DMS53 treated with DMSO at 0.1 percent for 48 hours (cell line): ENCODE data around the gene KCNIP4.

Experiments
- DNase-seq: peaks from one replicate; lab custom pipeline; 2025; ENCODE audit not compliant: unreplicated experiment; lab: John Stamatoyannopoulos, UW

Gene KCNIP4

DNA sequence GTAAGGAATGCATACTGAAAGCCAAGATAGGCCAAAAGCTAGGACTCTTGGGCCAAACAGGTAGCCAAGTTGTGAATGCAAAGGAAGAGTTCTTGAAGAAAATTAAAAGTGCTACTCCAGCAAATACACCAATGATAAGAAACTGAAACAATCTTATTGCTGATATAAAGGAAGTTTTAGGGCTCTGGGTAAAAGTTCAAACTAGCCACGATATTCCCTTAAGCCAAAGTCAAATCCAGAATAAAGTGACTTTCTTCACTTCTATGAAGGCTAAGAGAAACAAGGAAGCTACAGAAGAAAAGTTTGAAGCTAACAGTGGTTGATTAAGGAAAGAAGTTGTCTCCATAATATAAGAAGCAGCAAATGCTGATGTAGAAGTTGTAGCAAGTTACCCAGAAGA lies 850.7 kb downstream of the KCNIP4 start:
- DNase-seq, result no peak

DNA sequence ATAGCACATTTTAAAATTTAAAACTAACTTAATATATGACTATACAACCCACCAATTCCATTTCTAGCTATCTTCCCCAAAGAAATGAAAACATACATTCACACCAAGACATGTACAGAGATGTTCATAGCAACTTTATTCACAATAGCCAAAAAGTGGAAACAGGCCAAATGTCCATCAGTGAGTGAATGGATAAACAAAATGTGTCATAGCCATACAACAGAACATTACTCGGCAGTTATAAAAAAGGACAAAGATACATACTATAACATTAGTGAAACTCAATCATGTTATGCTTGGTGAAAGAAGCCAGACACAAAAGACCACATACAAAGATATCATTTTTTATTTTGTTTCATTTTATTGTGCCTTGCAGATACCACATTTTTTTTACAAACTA lies 851.5 kb downstream of the KCNIP4 start:
- no peak for DNase-seq

DNA sequence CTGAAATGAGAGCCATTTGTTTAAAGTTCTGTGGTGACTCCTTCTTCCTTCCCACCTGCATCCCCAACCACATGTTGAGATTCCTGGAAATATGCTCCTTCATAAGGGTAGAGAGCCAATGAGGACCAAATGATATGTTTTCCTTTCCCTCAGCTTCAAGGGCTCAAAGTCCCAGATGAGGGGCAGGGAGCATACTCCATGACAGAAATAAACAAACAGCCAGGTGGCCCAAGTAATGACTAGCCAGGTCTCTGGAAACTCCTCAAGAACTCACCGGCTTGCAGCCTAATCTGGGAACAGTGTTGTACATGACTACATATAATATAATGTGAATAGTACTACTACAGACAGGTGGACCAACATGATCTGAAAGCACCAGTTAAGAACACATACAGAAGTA lies 856.0 kb downstream of the KCNIP4 start:
- peak; percentile 83 for DNase-seq

DNA sequence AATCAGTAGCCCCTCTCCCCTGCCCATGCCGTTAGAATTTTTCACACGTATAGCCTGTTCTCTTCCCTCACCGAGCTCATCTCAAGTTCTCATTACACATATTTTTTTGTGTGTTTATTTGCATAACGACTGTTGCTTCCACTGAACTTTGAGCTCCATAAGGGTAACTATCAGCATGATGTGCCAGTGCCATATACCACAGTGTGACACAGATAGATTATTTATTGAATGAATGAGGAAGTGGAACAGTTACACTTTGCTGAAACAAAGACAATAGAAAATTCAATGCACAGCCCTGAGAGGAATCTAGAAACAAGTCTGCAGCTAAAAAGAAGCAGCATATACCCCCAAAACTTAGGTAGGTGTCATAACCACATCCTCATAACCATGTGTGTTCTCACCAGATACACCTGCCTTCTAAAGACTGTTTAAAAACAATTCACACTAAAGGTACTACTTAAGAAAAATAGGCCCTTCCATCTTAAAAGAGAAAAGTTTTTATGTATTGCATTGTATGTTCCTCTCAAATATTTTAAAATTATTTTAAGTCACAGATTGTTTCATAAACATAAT lies 858.4 kb downstream of the KCNIP4 start:
- no peak for DNase-seq

DNA sequence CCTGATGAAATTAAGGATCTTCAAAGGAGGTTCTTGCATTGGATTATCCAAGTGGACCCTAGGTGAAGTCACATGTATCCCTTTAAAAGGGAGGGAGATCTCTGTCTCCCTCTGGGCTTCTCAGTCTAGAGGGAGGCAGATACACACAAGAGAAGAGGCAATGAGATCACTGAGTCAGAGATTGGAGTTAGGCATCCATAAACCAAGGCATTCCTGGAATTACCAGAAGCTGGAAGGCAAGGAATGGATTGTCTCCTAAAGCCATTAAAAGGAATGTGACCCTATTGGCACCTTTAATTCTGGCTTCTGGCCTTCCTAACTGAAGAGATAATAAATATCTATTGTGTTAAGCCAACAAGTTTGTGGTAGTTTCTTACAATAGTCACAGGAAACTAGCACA lies 865.2 kb downstream of the KCNIP4 start:
- DNase-seq, result no peak

DNA sequence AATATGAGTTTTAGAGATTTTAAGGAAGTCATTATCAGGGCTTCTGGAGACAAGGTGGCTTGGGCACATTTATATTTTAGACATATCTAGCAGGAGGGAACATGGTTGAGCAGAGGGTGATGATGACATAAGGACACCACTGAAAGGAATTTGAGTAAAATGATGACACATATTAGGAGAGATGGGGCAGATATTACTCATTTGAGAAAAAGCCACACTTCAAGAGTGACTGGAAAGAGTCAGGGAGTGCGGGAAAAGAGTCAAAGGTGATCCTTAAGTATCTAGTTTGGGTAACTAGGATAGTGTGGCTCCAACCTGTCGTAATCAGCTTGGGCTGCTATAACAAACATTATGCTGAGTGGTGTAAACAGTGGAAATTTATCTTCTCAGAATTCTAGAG lies 870.6 kb downstream of the KCNIP4 start:
- DNase-seq, result no peak

DNA sequence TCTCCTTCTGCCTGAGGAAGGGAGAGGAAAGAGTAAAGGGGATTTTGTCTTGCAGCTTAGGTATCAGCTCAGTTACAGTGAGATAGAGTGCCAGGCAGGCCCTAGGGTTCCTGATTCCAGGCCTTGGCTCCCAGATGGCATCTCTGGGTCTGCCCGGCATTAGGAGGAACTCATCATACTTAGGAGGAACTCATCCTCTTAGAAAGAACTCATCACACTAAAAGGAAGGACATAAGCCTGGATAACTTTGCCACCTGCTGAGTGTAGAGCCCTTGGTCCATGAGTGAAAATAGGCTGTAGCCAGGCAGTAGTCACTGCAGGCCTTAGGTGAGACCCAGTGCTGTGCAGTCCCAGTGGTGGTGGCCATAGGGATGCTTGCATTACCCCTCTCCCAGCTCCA lies 881.2 kb downstream of the KCNIP4 start:
- no peak for DNase-seq

DNA sequence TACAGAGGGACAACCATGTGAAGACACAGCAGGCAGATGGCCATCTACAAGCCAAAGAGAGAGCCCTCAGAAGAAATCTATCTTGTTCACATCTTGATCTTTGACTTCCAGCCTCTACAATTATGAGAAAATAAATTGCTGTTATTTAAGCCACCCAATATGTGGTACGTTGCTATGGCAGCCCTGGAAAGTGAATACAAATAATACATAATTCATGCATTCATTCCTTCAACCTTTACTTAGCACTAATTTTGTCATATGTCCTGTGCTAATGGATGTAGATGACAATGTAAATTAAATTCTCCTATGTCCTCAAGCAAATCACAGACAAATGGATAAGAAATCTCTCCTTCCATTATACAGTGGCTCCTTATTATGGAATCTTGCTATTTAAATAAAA lies 886.7 kb downstream of the KCNIP4 start:
- no peak for DNase-seq

DNA sequence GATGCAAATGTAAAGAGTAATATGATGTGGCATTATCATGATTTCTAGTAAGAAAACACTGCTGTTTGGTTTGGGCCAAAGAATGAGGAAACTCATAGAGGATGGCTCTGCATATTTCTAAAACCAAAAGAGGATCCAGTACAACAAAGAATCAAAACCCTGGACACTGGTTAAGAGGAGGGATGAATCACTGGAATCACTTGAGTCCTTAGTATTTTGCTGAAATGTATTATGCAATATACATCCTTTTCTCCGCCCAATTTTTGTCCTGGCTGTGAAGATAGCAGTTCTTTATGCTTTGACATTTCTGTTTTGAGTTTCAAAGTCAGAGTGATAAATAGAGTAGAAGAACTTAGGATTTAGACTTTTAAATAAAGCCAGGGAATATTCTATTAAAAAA lies 902.4 kb downstream of the KCNIP4 start:
- DNase-seq, result no peak

DNA sequence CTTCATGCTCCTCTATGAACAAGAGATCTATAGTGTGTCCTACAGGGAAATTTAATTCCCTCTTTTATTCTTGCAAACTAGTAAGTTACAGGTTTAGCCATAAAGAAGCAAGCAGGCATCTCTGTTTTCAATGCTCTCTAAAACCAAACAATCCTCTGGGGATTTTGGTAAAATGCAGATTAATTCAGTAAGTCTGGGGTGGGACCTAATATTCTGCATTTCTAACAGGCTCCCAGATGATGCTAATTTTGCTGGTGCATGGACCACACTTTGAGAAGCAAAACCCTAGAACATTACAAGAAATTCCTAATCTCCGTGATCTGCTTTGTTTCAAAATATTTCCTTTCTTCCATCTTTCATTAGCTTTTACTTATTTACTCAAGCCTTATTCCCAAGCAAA lies 903.5 kb downstream of the KCNIP4 start:
- no peak for DNase-seq

DNA sequence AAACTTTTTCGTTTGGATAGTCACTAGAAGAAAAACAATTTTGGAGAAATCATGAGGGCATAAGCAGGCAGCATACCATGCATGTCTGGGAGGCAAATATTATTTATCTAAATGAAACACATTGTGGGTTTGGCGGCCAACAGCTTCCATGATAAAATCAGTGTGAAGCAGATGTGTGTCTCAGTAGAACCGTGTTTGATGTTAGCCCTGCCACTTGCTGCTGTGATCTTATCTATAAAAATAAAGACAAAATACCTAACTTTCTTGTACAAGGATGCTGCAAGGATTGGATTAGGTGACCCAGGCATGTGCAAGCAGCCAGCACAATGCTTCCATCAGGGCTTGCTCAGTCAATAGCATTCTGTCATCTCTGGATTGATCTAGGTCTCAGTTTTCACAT lies 906.9 kb downstream of the KCNIP4 start:
- DNase-seq, result no peak

DNA sequence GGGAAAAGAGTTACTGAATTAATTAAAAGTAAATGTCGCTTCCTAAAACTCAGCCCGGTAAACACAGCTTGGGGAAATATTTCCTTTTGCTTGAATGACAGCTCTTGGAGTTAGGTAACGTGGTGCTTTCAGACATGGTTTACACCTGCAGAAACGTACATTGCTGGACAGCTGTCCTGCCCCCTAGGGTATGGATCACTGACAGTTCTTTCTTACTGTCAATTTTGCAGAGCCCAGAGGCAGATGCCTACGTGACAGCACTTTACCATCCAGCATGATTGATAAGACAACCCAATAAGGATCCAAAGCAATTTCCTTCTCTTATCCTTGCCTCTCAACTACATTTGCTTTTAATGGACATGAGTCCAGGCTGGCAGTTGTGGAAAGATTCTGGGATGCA lies 913.8 kb downstream of the KCNIP4 start:
- no peak for DNase-seq

DNA sequence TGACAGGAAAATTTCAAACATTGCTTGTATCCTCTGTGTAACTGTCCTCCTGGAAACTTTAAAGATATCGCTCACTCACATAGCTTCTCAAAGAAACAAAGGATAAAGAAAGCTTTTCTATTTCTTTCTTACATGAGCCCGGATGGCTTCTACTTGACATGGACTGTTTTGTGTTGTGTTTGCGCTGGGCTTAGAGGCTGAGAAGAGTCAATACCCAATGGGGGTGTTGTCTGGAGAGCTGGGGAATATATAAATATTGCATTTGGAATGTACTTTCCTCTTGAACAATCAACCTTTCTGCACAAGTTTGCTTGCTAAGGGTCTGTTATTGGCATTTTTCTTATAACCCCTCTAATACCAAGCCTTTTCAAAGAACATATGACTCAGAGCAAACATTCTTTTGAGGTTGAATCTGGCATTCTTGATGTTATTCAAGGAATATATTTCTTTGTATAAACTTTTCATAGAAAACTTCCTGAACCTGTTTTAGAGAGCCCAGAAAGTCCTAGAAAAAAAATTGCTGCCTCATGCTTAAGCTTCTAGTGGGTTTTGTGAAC lies 916.4 kb downstream of the KCNIP4 start:
- peak; percentile 87 for DNase-seq

DNA sequence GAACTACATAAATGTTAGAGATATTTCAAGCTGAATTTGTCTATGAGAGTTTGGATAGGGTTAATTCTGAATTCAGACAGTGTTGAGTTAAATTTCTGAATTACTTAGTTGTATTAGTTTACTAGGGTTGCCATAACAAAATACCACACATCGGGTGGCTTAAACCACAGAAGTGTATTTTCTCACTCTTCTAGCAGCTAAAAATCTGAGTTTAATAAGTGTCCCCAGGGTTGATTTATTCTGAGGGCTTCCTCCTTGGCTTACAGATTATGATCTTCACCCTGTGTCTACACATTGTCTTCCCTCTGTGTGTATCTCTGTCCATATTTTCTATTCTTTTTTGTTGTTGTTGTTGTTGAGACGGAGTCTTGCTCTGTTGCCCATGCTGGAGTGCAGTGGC lies 929.8 kb downstream of the KCNIP4 start:
- no peak for DNase-seq

DNA sequence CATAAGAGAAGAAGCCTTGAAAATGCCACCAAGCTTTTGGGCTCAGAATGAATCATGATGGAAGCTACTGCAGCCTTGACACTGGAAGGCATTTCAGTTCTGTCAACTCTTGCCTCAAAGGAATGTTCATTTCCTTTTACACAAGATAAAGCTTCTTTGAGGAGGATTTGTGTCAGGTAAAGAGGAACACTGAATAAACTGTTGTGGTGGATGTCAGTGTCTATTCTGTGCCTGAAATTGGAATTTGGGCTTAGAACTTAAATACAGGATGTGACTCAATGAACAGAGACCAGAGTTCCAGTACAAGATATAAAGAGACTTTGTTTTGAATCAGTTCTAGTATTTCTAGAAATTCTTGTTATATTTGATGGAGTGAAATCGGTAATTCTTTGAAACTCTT lies 935.1 kb downstream of the KCNIP4 start:
- no peak for DNase-seq

DNA sequence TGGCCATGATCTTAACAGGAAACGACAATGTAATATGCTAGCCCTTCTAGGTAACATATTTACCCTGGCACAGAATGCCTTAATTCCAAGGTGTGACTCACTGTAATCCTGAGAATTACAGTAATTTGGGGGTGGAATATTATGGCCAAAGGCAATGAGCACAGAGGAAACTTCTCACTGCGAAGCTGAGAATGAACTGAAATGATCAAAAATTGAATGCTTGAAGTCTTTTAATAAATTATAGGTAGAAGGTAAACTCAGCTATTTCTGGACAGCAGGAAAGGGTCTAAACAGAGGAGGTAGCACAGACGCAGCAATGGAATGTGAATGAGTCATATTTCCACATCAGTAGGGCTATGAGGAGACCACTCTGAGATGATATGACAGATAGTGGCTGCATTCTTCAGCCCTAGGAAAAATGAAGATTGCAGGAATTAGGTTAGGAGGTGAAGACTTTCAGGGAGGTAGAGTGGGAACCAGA lies 935.7 kb downstream of the KCNIP4 start:
- DNase-seq, result no peak

DNA sequence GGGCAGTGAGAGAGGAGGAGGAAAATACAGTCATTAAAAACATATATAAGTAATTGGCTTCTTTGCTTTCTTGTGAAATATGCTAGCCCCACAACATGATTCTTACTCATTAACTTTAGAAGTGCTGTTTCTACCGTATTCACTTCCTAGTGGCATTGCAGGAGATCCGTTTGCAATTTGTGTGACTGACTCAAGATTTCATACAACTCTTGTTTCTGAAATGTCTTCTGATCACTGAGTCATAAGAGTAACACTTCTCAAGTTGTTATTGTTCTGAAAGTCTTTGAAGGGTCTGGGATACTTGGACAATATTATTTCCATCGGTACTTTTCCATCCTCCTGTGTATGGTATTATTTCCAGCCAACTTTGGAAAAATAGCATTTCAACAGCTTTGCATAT lies 937.5 kb downstream of the KCNIP4 start:
- no peak for DNase-seq

DNA sequence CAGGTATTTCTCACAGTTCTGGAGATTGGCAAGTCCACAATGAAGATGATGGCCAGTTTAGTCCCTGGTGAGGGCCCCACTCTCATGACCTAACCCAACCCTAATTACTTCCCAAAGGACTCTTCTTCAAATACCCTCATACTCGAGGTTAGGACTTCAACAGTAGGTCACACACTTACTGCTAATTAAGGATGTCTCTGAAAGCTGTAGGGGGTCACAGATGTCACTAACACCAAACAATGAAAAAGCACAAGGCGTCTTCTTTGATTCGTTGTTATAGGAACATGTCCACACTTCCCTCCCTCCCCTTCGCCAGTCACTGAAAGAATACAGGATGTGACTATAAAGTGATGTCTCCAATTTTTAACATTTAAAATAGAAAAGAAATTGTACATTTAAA lies 938.6 kb downstream of the KCNIP4 start:
- DNase-seq, result no peak

DNA sequence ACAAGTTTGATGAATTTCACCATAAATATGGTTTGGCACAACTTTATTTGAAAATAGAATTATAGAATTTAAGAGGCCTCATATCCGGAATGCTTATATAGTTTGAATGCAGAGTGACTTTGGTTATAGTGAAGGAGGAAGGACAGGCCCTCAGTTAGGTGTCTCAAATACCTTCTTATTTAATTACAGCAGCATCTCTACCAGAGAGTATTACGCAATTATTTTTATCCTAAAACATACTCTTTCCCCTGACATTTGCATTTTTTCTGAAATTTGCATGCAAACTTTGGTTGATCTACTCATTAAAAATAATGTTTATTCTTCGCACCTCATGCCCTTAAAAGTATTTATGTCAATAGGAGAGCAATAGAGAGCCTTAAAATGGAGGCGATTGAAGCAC lies 942.9 kb downstream of the KCNIP4 start:
- DNase-seq, result no peak

DNA sequence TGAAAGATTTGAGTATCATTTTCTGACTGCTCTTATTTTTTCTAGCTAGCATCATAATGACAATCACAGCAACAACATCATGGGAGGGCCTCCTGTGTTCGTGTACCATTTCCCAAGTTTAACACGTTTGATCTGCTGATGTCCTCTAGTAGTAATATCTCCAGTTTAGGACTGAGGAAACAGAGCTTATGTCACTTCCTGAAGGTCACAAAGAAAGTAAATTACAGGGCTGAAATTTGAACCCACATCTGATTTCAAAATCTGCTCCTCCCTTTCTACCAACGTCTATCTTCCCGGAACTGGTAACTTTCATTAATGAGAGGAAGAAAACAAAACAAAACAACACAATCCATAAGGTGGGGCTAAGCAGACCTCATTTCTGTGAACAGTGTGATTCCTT lies 945.6 kb downstream of the KCNIP4 start:
- no peak for DNase-seq

DNA sequence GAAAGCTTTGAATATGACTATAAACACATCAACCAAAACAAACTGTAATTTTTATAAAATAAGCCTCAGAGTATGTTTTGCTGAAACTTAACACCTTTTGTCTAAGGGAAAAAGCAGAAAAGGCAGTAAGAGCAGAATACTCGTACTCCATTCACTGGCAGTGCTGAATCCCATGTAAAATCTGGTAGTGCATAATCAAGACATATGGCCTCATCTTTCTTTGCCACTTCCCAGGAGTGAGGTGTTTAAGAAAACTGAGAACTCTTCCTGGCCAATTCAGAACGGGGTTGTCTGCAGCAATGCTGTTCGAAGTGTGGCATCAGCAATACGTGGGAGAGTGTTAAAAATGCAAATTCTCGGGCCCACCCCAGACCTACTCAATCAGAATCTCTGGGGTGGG lies 946.3 kb downstream of the KCNIP4 start:
- no peak for DNase-seq

DNA sequence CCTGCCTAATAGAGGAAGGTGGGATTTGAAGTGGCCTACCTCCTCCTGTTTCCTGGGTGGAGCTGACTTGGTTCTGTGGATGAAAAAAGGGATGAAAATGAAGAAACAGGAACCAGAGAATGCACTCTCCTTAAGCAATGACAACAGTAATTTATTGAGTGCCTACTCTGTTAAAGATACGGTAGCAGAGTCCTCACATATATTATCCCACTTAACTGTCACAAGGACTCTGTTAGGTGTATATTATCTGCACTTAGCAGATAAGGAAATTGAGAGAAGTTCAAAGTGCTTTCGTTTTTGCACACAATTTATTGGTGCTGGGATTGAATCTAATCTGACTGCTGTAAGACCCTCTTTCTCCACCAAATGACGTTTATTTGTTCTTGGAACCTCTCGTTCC lies 947.1 kb downstream of the KCNIP4 start:
- DNase-seq, result no peak

DNA sequence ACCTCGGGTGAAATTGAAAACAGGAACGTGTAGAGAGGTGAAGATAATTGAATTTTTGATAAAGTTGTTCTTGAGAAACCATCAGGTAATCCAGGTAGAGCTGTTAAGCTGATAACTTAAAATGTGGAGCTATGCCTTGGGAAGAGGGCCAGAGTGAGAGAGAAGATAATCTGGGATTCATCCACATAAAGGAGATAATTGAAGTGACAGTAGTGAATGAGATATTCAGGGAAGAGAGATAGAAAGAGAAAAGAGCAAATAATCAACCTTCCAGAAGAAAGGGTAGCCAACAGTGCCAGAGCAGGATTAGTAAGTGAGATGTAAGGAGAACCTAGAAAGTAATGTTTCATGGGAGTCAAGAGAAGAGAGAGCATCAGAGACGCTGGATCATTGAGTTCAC lies 950.7 kb downstream of the KCNIP4 start:
- no peak for DNase-seq
